ENCODE measurements around the gene NRROS. TPM values are rescaled to one million over a fixed set of nuclear protein-coding genes. Genes with fewer than 3 reads are reported as not detected.

NRROS gene
- total RNA-seq, 1 donor from 2014 or later: not detected

- DNase-seq (ENCODE audit: low read depth) (no peak), FAIRE-seq (no peak)
- TF ChIP-seq, protein P1, sequence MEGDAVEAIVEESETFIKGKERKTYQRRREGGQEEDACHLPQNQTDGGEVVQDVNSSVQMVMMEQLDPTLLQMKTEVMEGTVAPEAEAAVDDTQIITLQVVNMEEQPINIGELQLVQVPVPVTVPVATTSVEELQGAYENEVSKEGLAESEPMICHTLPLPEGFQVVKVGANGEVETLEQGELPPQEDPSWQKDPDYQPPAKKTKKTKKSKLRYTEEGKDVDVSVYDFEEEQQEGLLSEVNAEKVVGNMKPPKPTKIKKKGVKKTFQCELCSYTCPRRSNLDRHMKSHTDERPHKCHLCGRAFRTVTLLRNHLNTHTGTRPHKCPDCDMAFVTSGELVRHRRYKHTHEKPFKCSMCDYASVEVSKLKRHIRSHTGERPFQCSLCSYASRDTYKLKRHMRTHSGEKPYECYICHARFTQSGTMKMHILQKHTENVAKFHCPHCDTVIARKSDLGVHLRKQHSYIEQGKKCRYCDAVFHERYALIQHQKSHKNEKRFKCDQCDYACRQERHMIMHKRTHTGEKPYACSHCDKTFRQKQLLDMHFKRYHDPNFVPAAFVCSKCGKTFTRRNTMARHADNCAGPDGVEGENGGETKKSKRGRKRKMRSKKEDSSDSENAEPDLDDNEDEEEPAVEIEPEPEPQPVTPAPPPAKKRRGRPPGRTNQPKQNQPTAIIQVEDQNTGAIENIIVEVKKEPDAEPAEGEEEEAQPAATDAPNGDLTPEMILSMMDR (IDR thresholded peaks at IDR 0.05; ENCODE audit: insufficient read depth, low read length, severe bottlenecking): no peak
- H3K36me3 ChIP-seq (ENCODE audit: control insufficient read depth, insufficient read depth, low read length): no peaks in the 10 kb centered on the region
- peaks cover 15% of the 10 kb centered on the region for H3K27me3 ChIP-seq (ENCODE audit: control insufficient read depth, insufficient read depth, low read length)
- no peak overlapping the region for H3K4me3 ChIP-seq (ENCODE audit: low read depth, low read length)
These were observed 2.9 kb downstream of the NRROS start for GRCh38 chr3:196642434-196642833.

DNA sequence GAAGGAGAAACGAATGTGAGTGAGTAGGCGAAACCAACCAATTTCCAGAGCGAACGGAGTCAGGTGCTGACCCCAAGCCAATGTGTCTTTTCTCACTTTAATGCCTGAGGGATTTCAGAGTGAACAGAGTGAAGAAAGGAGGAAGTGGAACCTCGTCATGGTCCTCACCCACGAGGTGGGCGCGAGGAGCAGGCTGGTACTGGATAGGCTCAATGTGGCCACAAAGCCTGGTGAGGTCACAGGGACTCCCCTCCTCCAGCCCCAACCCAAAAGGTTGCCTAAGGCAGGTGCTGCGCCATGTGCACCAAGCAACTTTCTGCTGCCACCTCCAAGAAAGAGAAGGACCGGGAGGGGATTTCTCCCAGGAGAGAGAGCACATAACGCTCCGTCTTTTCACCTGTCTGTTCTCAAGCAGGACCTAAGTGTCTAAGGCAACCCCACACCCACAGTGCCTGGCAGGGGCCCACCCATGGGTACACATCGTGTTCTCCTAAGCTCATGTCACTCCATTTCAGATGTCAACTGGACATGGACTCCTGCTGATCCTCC lies 3.8 kb downstream of the NRROS start:
- no peak for DNase-seq (ENCODE audit: low read depth)
- no peak for FAIRE-seq
- H3K27me3 ChIP-seq (ENCODE audit: control insufficient read depth, insufficient read depth, low read length): peaks cover 15% of the 10 kb centered on the region
- H3K4me3 ChIP-seq (ENCODE audit: low read depth, low read length): no peak overlapping the region
- TF ChIP-seq, protein P1 (IDR thresholded peaks at IDR 0.05; ENCODE audit: insufficient read depth, low read length, severe bottlenecking): no peak
- no peaks in the 10 kb centered on the region for H3K36me3 ChIP-seq (ENCODE audit: control insufficient read depth, insufficient read depth, low read length)

DNA sequence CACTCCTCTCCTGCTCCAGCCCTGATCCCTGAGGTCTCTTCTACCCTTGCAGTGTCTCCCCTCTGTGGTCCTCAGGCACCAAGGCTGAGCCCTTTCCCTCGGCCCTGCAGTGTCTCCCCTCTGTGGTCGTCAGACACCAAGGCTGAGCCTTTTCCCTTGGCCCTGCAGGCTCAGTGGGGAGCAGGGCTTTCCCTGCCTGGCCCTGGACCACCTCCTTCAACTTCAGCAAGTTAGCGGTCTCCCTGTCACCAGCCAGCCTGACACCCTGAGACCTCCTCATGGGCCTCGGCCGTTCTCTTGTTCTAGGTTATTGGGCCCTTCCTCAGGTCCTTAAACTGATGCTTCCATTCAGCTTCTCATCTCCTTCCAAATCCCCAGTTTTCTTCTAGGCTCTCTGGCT lies 4.3 kb downstream of the NRROS start:
- Histone ChIP-seq H3K27me3 (ENCODE audit: control insufficient read depth, insufficient read depth, low read length) (peaks cover 15% of the 10 kb centered on the region), H3K36me3 (ENCODE audit: control insufficient read depth, insufficient read depth, low read length) (no peaks in the 10 kb centered on the region), H3K4me3 (ENCODE audit: low read depth, low read length) (no peak overlapping the region)
- DNase-seq (ENCODE audit: low read depth) (no peak), FAIRE-seq (no peak)
- TF ChIP-seq, protein P1 (IDR thresholded peaks at IDR 0.05; ENCODE audit: insufficient read depth, low read length, severe bottlenecking): no peak

DNA sequence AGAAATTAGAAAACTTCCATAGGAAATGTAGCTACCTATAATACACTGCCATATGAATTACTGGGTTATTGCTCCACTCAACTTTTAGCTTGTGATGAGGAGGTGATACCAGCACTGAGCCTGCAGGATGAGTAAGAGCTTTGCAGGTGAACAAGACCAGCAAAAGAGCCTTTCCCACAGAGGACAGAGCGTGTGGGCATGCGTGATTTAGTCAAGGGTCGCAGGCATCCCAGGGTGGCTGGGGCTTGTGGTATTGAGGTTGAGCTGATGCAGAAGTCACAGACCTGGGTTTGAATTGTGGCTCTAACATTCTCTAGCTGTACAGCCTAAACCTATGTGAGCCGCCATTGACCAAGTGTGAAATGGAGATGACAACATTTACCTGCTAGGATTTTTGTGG lies 5.6 kb downstream of the NRROS start:
- TF ChIP-seq, protein P1 (IDR thresholded peaks at IDR 0.05; ENCODE audit: insufficient read depth, low read length, severe bottlenecking): no peak

DNA sequence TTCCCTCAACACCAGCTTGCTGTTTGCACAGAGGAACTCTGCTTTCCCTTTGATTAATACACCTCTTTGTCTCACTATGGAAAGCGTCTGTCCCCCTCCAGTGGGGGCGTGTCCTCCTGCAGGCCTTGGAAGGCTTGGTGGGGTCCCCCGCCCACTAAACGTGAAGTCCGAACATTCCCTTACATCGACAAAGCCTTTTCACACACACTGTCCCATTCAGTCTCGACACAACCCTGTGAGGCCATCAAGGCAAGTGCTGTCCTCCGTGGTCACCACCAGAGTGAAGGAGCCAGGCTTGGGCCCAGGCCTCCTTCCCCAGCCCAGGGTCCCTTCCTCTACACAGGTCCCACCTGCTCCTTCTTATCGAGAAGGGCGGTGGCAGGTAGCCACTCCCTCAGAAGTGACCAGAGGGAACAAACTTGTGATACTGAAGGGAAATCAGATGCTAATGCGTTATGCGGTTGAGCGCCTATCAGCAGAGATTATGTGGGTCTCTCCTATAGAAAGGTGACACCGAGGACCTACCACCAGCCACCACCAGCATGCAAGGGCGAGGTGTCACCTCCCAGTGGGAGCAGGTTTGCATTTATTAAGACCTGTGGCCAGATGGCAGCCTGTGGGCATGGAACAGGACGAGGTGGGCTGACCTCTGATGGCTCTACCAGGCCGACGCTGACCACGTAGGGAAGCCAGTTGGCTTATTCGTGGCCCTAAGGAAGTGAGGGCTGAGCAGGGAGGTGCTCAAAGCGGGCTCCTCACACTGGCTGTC lies 6.6 kb downstream of the NRROS start:
- Histone ChIP-seq H3K27me3 (ENCODE audit: control insufficient read depth, insufficient read depth, low read length) (peaks cover 4% of the 10 kb centered on the region), H3K4me3 (ENCODE audit: low read depth, low read length) (no peak overlapping the region), H3K36me3 (ENCODE audit: control insufficient read depth, insufficient read depth, low read length) (no peaks in the 10 kb centered on the region)
- TF ChIP-seq, protein P1 (IDR thresholded peaks at IDR 0.05; ENCODE audit: insufficient read depth, low read length, severe bottlenecking): no peak
- FAIRE-seq (no peak), DNase-seq (ENCODE audit: low read depth) (no peak)

More for the DNA sequence above, 5.6 kb downstream of the NRROS start:
- no peak for DNase-seq (ENCODE audit: low read depth)
- Histone ChIP-seq H3K36me3 (ENCODE audit: control insufficient read depth, insufficient read depth, low read length) (no peaks in the 10 kb centered on the region), H3K4me3 (ENCODE audit: low read depth, low read length) (no peak overlapping the region), H3K27me3 (ENCODE audit: control insufficient read depth, insufficient read depth, low read length) (peaks cover 8% of the 10 kb centered on the region)
- FAIRE-seq: no peak
